H7 (cell line): ENCODE measurements around the gene MTMR4. TPM values are rescaled to one million over a fixed set of nuclear protein-coding genes. Genes with fewer than 3 reads are reported as not detected.
"Not testable (repeated sequence)": the region's sequence is repeated elsewhere in the genome, so short reads cannot be mapped to it uniquely, and the experiment has no call there.

Experiments used
- DNase-seq: peaks from one replicate; pipeline ENCODE4 v3.0.0; 2012
- H3K27me3 ChIP-seq: 2 replicates; pipeline ENCODE4 v1.6.0; 2011; ENCODE audit warnings: mild to moderate bottlenecking, low read length; ENCODE audit not compliant: control insufficient read depth, insufficient read depth
- H3K36me3 ChIP-seq: replicated peaks from 2 replicates; pipeline ENCODE4 v1.5.1; 2011; ENCODE audit warnings: low read length; ENCODE audit not compliant: control insufficient read depth, insufficient read depth
- H3K4me3 ChIP-seq: 2 replicates; pipeline ENCODE4 v1.5.1; 2011; ENCODE audit warnings: low read depth, mild to moderate bottlenecking, control low read depth, low read length, moderate library complexity; ENCODE audit not compliant: insufficient read depth
- total RNA-seq: library from RNA; depleted of rRNA; stranded (reverse); fragments of >200 nt; shearing (Covaris generic); gene quantifications from 2 replicates; pipeline ENCODE4 v1.2.3, GENCODE V29; 2014

MTMR4 gene
- total RNA-seq, 1 experiment from 2014 or later: 22.6 TPM

- peaks cover 21% of the 10 kb centered on the region for H3K36me3 ChIP-seq
- H3K27me3 ChIP-seq: no peaks in the 10 kb centered on the region
- no peak for DNase-seq
- H3K4me3 ChIP-seq: peak overlapping the region; percentile 65
These were observed 326 bp upstream of the MTMR4 start for GRCh38 chr17:58514770-58515157.

- peak; percentile 36 for DNase-seq
- H3K36me3 ChIP-seq: peaks cover 28% of the 10 kb centered on the region
- no peaks in the 10 kb centered on the region for H3K27me3 ChIP-seq
- H3K4me3 ChIP-seq: peak overlapping the region; percentile 65
These were observed 1.0 kb downstream of the MTMR4 start for GRCh38 chr17:58513267-58513964.

DNA sequence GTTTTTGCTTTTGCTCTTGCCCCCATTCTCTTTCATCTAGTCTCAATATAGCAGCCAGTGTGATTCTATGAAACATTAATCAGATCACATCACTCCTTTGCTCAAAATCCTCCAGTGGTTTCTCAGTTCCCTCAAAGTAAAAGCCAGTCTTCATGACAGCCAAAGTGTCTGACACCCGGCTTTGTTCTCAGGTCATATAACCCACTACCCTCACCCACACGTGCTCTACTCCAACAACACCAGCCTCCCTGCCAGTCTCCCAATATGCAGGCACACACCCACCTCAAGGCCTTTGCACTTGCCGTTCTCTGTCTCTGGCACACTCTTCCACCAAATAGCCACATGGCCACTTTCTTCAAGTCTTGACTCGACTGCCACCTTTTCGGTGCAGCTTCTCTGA, 4.4 kb downstream of the MTMR4 start:
- Histone ChIP-seq H3K36me3 (peaks cover 47% of the 10 kb centered on the region), H3K4me3 (no peak overlapping the region), H3K27me3 (no peaks in the 10 kb centered on the region)
- no peak for DNase-seq

GRCh38 chr17:58508341-58509067, 5.9 kb downstream of the MTMR4 start:
- Histone ChIP-seq H3K4me3 (no peak overlapping the region), H3K36me3 (peaks cover 57% of the 10 kb centered on the region), H3K27me3 (no peaks in the 10 kb centered on the region)
- DNase-seq: no peak

- no peak overlapping the region for H3K4me3 ChIP-seq
- H3K27me3 ChIP-seq: no peaks in the 10 kb centered on the region
- DNase-seq: no peak
- peaks cover 59% of the 10 kb centered on the region for H3K36me3 ChIP-seq
These were observed 7.3 kb downstream of the MTMR4 start for GRCh38 chr17:58507123-58507634.

GRCh38 chr17:58506354-58507080, 7.9 kb downstream of the MTMR4 start:
- H3K36me3 ChIP-seq: peaks cover 57% of the 10 kb centered on the region
- H3K4me3 ChIP-seq: no peak overlapping the region
- H3K27me3 ChIP-seq: no peaks in the 10 kb centered on the region
- DNase-seq: no peak

GRCh38 chr17:58504826-58505351, 9.5 kb downstream of the MTMR4 start:
- peaks cover 46% of the 10 kb centered on the region for H3K36me3 ChIP-seq
- DNase-seq: no peak
- no peaks in the 10 kb centered on the region for H3K27me3 ChIP-seq
- H3K4me3 ChIP-seq: no peak overlapping the region

GRCh38 chr17:58503866-58504265, 10.6 kb downstream of the MTMR4 start:
- no peak overlapping the region for H3K4me3 ChIP-seq
- peaks cover 42% of the 10 kb centered on the region for H3K36me3 ChIP-seq
- no peaks in the 10 kb centered on the region for H3K27me3 ChIP-seq
- no peak for DNase-seq

DNA sequence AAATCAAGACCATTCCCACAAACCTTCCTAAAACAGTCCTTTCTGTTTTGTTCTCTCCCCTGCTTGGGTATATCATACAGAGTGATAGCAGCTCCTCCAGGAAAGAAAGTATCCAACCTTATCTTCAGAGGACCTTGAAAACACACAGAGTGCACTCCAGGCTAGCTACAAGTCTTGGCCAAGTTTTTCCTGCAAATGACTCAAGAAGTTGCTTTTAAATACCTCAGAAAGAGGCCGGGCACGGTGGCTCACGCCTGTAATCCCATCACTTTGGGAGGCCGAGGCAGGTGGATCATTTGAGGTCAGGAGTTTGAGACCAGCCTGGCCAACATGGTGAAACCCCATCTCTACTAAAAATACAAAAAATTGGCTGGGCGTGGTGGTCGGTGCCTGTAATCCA, 11.3 kb downstream of the MTMR4 start:
- DNase-seq, H3K4me3 ChIP-seq, H3K27me3 ChIP-seq: not testable (repeated sequence)
- peaks cover 35% of the 10 kb centered on the region for H3K36me3 ChIP-seq

DNA sequence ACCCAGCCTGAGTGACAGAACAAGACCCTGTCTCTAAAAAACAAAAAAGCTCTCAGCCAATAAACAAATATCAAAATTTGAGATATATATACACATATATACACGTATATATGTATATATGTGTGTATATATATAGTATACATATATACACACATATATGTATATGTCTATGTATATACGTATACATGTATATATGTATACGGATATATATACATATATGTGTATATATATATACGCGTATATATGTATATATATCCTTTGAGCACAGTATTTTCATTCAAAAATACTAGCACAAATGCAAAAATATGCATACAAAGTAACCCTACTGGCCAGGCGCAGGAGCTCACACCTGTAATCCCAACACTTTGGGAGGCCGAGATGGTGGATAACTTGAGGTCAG, 13.0 kb downstream of the MTMR4 start:
- H3K4me3 ChIP-seq: no peak overlapping the region
- H3K27me3 ChIP-seq: no peaks in the 10 kb centered on the region
- DNase-seq: no peak
- H3K36me3 ChIP-seq: peaks cover 24% of the 10 kb centered on the region

DNA sequence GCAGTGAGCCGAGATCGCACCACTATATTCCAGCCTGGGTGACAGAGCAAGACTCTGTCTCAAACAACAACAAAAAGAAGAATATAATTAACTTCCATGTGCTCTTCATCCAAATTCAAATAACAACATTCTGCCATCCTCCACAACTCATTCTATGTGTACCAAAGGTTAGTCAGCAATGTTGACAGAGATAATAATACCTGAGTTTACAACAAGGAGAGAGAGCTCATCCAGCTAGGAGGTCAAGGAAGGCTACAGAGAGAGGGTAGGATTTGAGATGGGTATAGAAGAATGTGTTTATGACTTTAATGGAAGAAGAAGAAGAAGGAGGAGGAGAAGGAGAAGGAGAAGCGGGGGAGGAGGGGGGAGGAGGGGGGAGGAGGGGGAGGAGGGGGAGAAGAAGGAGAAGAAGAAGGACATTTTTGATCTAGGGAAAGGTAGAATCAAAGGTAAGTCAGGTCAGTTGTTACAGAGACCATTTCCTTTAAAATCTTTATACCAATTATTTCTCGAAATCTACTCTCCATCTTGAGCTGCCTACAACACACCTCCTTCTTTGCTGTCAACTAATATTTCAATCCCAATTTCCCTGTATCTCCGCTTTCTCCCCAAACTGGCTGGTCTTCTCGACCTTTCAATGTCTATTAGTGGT, 16.1 kb downstream of the MTMR4 start:
- DNase-seq: no peak
- Histone ChIP-seq H3K27me3 (no peaks in the 10 kb centered on the region), H3K4me3 (no peak overlapping the region), H3K36me3 (peaks cover 33% of the 10 kb centered on the region)

DNA sequence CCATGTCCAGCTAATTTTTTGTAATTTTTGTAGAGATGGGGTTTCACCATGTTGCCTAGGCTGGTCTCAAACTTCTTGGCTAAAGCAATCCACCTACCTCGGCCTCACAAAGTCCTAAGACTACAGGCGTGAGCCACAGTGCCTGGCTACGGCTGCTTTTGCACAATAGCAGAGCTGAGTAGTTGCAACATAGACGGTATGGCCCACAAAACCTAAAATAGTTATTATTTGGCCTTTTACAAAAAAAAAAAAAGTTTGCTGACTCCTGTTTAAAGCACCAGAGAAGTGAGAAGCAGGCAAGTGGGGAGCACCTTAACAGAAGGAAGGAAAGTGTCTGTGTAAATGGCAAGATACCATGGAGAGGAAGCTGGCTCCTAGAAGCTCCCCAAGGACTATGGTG, 20.9 kb downstream of the MTMR4 start:
- Histone ChIP-seq H3K36me3 (peaks cover 48% of the 10 kb centered on the region), H3K27me3 (no peaks in the 10 kb centered on the region), H3K4me3 (no peak overlapping the region)
- no peak for DNase-seq

DNA sequence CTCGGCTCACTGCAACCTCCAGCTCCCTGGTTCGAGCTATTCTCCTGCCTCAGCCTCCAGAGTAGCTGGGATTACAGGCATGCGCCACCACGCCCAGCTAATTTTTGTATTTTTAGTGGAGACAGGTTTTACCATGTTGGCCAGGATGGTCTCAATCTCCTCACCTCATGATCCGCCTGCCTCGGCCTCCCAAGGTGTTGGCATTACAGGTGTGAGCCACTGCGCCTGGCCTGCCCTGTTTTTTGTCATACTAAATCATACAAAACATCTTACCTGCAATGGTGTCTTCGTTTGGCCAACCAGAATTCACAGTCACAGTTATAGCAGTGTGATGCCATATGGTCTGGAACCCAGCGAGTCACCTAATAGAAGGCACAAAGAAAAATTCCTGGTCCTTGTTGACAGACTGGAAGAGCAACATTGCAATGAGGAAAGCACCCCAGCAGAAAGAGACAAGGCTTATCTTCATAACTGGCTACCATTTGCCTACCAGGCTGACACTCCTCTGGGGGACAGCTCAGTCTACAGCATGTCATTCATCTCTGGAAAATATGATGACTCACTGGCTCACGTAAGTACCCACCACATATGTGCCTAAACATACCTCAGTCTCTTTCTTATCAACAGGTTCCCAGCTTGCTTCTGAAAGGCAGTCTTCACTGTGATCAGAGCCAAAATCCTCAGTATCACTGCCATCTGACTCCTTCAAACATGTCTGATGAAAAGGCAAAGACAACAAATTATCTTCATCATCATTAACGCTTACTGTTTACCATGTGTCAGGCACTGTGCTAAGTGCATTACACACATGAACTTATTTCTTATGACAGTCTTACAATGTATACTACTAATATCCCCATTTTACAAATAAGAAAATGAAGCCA, 22.0 kb downstream of the MTMR4 start:
- no peak for DNase-seq
- Histone ChIP-seq H3K4me3 (no peak overlapping the region), H3K27me3 (no peaks in the 10 kb centered on the region), H3K36me3 (peaks cover 48% of the 10 kb centered on the region)
